CD4-positive, alpha-beta T cell treated with Interleukin-6 at 100 ng/mL for 8 hours (primary cell): ENCODE results near the gene GSTA5.
"Not testable (repeated sequence)": the region's sequence is repeated elsewhere in the genome, so short reads cannot be mapped to it uniquely, and the experiment has no call there.

Experiments
- DNase-seq: peaks from one replicate; pipeline ENCODE4 v3.0.0-alpha.2; 2020; ENCODE audit warnings: mixed read lengths, low spot score

The GSTA5 gene

DNA sequence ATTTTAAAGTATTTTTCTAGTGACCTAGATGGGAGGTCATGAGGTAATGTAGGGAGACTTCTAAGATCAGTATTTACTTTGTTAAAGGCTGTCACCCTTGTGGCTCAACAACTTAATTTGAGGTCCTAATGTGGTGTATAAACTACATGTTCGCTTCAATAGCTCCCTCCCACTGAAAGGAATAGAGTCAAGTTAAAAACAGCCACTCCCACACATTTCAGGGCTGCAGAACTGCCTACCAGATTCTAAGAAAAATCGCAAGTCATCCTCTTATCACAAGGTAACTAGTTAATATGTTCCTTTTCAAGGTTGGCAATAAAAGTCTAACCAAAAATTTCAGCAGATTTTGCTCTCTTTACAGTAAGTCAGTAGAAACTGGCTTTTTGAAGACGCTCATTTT, 52.1 kb downstream of the GSTA5 start:
- DNase-seq, result no peak

DNA sequence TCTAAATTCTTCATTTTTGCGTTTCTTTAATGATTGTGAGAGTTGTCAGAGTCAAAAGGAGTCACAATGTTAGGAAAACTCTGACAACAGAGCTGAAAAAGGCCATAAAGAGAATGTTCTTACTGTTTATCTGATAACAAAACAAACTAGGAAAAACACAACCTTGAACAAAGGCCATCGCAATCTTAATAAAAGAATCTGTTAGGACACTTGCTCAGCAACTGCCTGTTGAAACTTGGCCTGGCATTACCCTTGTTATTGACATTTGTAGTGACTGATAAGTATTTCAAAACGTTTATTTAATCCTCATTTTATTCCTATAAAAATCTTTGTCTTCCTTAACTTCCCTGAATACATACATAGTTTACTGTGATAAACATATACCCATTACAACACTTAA, 52.7 kb downstream of the GSTA5 start:
- no peak for DNase-seq

DNA sequence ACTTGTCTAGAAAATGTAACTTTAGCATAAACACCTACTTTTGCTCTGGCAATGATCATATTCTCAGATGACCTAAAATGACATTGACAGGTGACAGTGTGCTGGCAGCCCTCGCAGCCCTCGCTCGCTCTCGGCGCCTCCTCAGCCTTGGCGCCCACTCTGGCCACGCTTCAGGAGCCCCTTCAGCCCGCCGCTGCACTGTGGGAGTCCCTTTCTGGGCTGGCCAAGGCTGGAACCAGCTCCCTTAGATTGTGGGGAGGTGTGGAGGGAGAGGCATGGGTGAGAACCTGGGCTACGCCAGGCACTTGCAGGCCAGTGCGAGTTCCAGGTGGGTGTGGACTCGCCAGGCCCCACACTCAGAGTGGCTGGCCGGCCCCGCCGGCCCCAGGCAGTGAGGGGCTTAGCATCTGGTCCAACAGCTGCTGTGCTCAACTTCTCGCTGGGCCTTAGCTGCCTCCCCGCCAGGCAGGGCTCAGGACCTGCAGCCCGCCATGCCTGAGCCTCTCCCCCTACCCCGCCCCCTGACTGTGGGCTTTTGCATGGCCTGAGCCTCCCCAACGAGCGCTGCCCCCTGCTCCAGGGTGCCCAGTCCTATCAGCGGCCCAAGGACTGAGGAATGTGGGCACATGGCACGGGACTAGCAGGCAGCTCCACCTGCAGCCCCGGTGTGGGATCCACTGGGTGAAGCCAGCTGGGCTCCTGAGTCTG, 54.2 kb downstream of the GSTA5 start:
- DNase-seq, result no peak

DNA sequence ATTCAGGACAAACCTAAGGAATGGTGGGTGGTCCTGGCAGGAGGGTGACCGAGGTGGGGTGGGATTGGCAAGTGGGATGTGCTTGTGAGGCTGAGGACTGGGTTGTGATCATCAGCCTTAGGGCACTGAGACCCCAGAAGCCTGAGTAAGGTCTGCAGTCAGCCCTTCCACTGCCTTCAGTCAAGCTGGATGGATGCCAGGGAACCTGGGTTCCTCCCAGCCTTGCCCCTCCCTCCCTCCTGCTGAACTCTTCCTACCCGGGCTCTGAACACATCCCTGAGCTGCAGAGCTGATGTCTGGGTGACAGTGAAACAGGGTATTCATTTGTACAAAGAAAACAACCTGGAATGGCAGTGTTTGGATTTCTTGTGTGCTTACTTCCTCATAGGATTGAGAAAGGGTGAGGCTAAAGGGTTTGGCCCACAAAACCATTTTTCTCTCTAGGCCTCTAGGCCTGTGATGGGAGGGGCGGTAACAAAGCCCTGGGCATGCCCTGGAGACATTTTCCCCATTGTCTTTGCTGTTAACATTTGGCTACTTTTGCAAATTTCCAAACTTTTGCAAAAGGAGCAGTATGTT, 57.8 kb downstream of the GSTA5 start:
- not testable (repeated sequence) for DNase-seq

DNA sequence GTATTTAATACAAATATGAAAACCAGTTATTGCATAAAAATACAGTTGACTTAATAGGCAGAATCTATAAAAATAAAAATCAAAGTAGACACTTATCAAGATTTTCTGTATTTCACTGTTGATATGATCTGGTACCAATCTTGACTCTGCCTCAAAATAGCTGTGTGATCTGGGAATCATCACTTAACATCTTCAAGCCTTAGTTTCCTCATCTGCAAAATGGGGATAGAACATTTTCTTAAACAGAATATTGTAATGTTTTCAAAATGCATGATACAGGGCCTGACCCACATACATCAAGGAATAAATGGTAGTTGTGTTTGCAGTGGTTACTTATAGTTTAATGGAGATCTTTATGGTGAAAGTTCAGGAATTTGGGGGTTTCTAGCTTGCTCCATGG, 58.4 kb downstream of the GSTA5 start:
- not testable (repeated sequence) for DNase-seq
